Endothelial cell of umbilical vein (primary cell): ENCODE results near the gene ELP6. TPM values are rescaled to one million over a fixed set of nuclear protein-coding genes. Genes with fewer than 3 reads are reported as not detected.

ENCODE experiments used
- BruUV-seq: library from RNA; stranded (reverse); fragments of 400-500 nt; replicated peaks from 2 replicates; lab custom pipeline; 2021; lab: Mats Ljungman, UMichigan
- CTCF ChIA-PET: fragments of 300-600, 350-600 bp; sonication (Branson Sonifier 250); formaldehyde crosslinking; loops from one replicate; lab custom pipeline; 2021; ENCODE audit warnings: antibody characterized with exemption, inconsistent platforms; lab: Charles Lee
- POLR2A ChIA-PET: fragments of 300-600, 350-600 bp; sonication (Branson Sonifier 250); formaldehyde crosslinking; loops from one replicate; lab custom pipeline; 2021; ENCODE audit warnings: antibody characterized with exemption, inconsistent platforms; lab: Charles Lee
- DNase-seq: peaks from one replicate; pipeline ENCODE4 v3.0.0-alpha.2; 2011; ENCODE audit warnings: low read depth, low spot score
- FAIRE-seq: peaks from 2 replicates; lab custom pipeline; 2011; peaks lifted over from hg19 to GRCh38; lab: Jason Lieb, UNC
- H2AFZ ChIP-seq: 2 replicates; pipeline ENCODE4 v1.6.0; 2012; ENCODE audit warnings: low read depth, low read length, control low read depth, inconsistent platforms
- H3K27ac ChIP-seq: 2 replicates; pipeline ENCODE4 v1.5.1; 2011; ENCODE audit warnings: low read depth, mild to moderate bottlenecking, control low read depth, low read length, moderate library complexity; ENCODE audit not compliant: insufficient read depth
- H3K27me3 ChIP-seq, 2 experiments: 2 replicates each; pipeline versions ENCODE4 v1.6.0 to v1.6.1; 2011; ENCODE audit warnings: low read length in 2 of 2, mixed read lengths in 1 of 2; ENCODE audit not compliant: control insufficient read depth in 2 of 2, insufficient read depth in 2 of 2
- H3K36me3 ChIP-seq, 2 experiments: 2 replicates in 1 of 2; 3 replicates in 1 of 2; pipeline ENCODE4 v1.5.1; 2011; ENCODE audit warnings: low read length in 2 of 2, mild to moderate bottlenecking in 1 of 2, moderate library complexity in 1 of 2; ENCODE audit not compliant: control insufficient read depth in 2 of 2, insufficient read depth in 2 of 2; ENCODE audit errors: extremely low read depth in 1 of 2
- H3K4me1 ChIP-seq: 3 replicates; pipeline ENCODE4 v1.5.1; 2011; ENCODE audit warnings: mild to moderate bottlenecking, low read length; ENCODE audit not compliant: control insufficient read depth, insufficient read depth; ENCODE audit errors: extremely low read depth
- H3K4me2 ChIP-seq: 2 replicates; pipeline ENCODE4 v1.6.1; 2011; ENCODE audit warnings: low read length, control low read depth, mixed read lengths; ENCODE audit not compliant: insufficient read depth
- H3K4me3 ChIP-seq, 3 experiments: fragments of 200-600 bp in 1 of 3; sonication (generic), shearing (Covaris generic) in 1 of 3; replicated peaks in 1 of 3; 2 replicates each; pipeline ENCODE4 v1.5.1; 2011 to 2016; ENCODE audit warnings: control low read depth in 3 of 3, low read length in 3 of 3, mild to moderate bottlenecking in 2 of 3, inconsistent platforms in 1 of 3, low read depth in 1 of 3, moderate library complexity in 1 of 3; ENCODE audit not compliant: insufficient read depth in 1 of 3
- H3K79me2 ChIP-seq: 2 replicates; pipeline ENCODE4 v1.6.0; 2012; ENCODE audit warnings: low read length, inconsistent platforms; ENCODE audit not compliant: control insufficient read depth, insufficient read depth
- H3K9ac ChIP-seq: replicated peaks from 2 replicates; pipeline ENCODE3; 2011; ENCODE audit warnings: low read length, control low read depth; ENCODE audit not compliant: insufficient read depth; ENCODE audit errors: extremely low read depth
- H3K9me1 ChIP-seq: replicated peaks from 3 replicates; pipeline ENCODE4 v1.6.0; 2011; ENCODE audit warnings: mild to moderate bottlenecking, low read length; ENCODE audit not compliant: control insufficient read depth, insufficient read depth; ENCODE audit errors: extremely low read depth
- H3K9me3 ChIP-seq: replicated peaks from 2 replicates; pipeline ENCODE4 v1.5.1; 2012; ENCODE audit warnings: low read length, inconsistent platforms; ENCODE audit not compliant: control insufficient read depth, insufficient read depth
- H4K20me1 ChIP-seq: replicated peaks from 2 replicates; pipeline ENCODE3; 2011; ENCODE audit warnings: mild to moderate bottlenecking, low read length; ENCODE audit not compliant: control insufficient read depth, insufficient read depth; ENCODE audit errors: extremely low read depth
- EZH2 ChIP-seq: IDR thresholded peaks from 2 replicates; pipeline ENCODE4 v1.6.1; 2012; ENCODE audit warnings: borderline replicate concordance, low read depth, mild to moderate bottlenecking, moderate library complexity, low read length, inconsistent platforms; ENCODE audit not compliant: severe bottlenecking
- FOS ChIP-seq: IDR thresholded peaks from 2 replicates; pipeline ENCODE4 v1.6.1; 2011; ENCODE audit warnings: mild to moderate bottlenecking, low read length, moderate library complexity, borderline replicate concordance; ENCODE audit not compliant: insufficient read depth
- GATA2 ChIP-seq: IDR thresholded peaks from 2 replicates; pipeline ENCODE4 v1.7.0; 2011; ENCODE audit warnings: low read depth, mild to moderate bottlenecking, moderate library complexity, mixed read lengths, low read length; ENCODE audit not compliant: insufficient read length, insufficient read depth
- JUN ChIP-seq: IDR thresholded peaks from 2 replicates; pipeline ENCODE4 v1.6.1; 2011; ENCODE audit warnings: borderline replicate concordance, low read depth; ENCODE audit not compliant: insufficient read length, insufficient read depth
- MYC ChIP-seq: IDR thresholded peaks from one replicate; pipeline ENCODE4 v1.6.1; 2011; ENCODE audit warnings: mild to moderate bottlenecking, low read depth, low read length
- POLR2A ChIP-seq: IDR thresholded peaks from 2 replicates; pipeline ENCODE4 v1.6.1; 2012; ENCODE audit warnings: low read depth, mild to moderate bottlenecking, control low read depth, low read length
- POLR2AphosphoS5 ChIP-seq: IDR thresholded peaks from 2 replicates; pipeline ENCODE4 v1.6.1; 2012; ENCODE audit warnings: low read depth, mild to moderate bottlenecking, control low read depth, low read length, moderate library complexity; ENCODE audit not compliant: insufficient read depth
- dilution Hi-C: fragments of 300-500 bp; cut with MboI; formaldehyde crosslinking; loops from one replicate; pipeline ENCODE4 v1.15.0; 2019; ENCODE audit warnings: low sequenced_read_pairs; ENCODE audit not compliant: extremely low pct_ligation_motif_present
- intact Hi-C: fragments of 100-400 bp; cut with micrococcal nuclease; formaldehyde crosslinking; loops from one replicate; pipeline ENCODE4 v1.10.0; 2022
- polyA plus RNA-seq, 4 experiments: library from polyadenylated mRNA; depleted of rRNA in 3 of 4; stranded (reverse) in 3 of 4; unstranded in 1 of 4; fragments of >200 nt; gene quantifications; 2 replicates each; pipeline versions ENCODE4 v1.2.1 to v1.2.3, GENCODE V29; 2011 to 2012; ENCODE audit warnings: missing spikeins in 1 of 4
- total RNA-seq: library from RNA; stranded (reverse); gene quantifications from 2 replicates; pipeline ENCODE4 v1.2.3, GENCODE V29; 2021
- TF ChIP-seq, protein P1 (sequence below): IDR thresholded peaks from 2 replicates; pipeline ENCODE4 v1.6.1; 2011; ENCODE audit not compliant: insufficient read depth, insufficient read length
- TF ChIP-seq, protein P2 (sequence below), 2 donors: IDR thresholded peaks; 1 replicate in 1 of 2; 2 replicates in 1 of 2; pipeline ENCODE4 v1.5.1; 2011; ENCODE audit warnings: low read length in 2 of 2, mild to moderate bottlenecking in 2 of 2, moderate library complexity in 2 of 2, control low read depth in 1 of 2, inconsistent platforms in 1 of 2, low read depth in 1 of 2; ENCODE audit not compliant: insufficient read depth in 1 of 2; ENCODE audit errors: extremely low read depth in 1 of 2

ELP6 gene
- total and polyA plus RNA-seq, 2 donors (not counting 3 experiments of a cell fraction or from before 2014, with no cell fraction given), result 48.1 to 91.0 TPM

DNA sequence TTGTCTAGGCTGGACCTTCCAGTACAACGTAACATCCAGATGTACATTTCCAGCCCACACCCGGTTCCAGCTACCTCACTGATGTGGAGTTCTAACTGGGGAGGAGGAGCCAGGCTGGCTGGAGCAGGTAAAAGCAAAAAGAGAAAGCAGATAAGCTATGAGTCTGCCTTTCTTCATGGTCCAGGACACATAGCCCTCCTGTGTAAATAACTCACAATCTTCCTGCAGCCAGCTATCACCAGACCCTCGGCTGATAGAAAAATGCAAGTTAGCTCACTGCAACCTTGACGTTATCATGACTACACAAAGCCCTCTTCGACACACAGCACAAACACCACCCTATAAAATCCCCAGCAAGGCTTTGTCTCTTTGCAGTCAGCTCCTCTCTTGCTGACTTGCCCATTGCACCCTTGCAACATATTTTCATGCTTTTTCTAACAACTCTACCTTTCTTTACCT, 20.5 kb upstream of the ELP6 start:
- no peaks in the 10 kb centered on the region for H3K9me3 ChIP-seq
- H2AFZ ChIP-seq, result no peak overlapping the region
- FAIRE-seq (no peak), DNase-seq (no peak)
- POLR2A ChIA-PET, result no interaction called here
- no peaks in the 10 kb centered on the region for H3K79me2 ChIP-seq
- H3K9ac ChIP-seq, result no peak overlapping the region
- no peak overlapping the region for H3K4me3 ChIP-seq
- intact Hi-C loops, result no loop called here
- no peak for TF ChIP-seq POLR2AphosphoS5
- no peak for TF ChIP-seq GATA2
- TF ChIP-seq FOS, result no peak
- TF ChIP-seq, protein P1, sequence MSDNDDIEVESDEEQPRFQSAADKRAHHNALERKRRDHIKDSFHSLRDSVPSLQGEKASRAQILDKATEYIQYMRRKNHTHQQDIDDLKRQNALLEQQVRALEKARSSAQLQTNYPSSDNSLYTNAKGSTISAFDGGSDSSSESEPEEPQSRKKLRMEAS, result no peak
- TF ChIP-seq MYC, result no peak
- no peak for TF ChIP-seq JUN
- no peak for TF ChIP-seq EZH2
- TF ChIP-seq, protein P2, sequence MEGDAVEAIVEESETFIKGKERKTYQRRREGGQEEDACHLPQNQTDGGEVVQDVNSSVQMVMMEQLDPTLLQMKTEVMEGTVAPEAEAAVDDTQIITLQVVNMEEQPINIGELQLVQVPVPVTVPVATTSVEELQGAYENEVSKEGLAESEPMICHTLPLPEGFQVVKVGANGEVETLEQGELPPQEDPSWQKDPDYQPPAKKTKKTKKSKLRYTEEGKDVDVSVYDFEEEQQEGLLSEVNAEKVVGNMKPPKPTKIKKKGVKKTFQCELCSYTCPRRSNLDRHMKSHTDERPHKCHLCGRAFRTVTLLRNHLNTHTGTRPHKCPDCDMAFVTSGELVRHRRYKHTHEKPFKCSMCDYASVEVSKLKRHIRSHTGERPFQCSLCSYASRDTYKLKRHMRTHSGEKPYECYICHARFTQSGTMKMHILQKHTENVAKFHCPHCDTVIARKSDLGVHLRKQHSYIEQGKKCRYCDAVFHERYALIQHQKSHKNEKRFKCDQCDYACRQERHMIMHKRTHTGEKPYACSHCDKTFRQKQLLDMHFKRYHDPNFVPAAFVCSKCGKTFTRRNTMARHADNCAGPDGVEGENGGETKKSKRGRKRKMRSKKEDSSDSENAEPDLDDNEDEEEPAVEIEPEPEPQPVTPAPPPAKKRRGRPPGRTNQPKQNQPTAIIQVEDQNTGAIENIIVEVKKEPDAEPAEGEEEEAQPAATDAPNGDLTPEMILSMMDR (IDR thresholded peaks at IDR 0.05; ENCODE audit: extremely low read depth in 1 of 2, insufficient read depth in 1 of 2, low read depth in 1 of 2, low read length in 2 of 2), result no peak
- TF ChIP-seq POLR2A, result no peak
- H3K9me1 ChIP-seq, result no peaks in the 10 kb centered on the region
- H3K4me1 ChIP-seq, result no peaks in the 10 kb centered on the region
- no peaks in the 10 kb centered on the region for H4K20me1 ChIP-seq
- BruUV-seq, result no TSS peak
- CTCF ChIA-PET, result interaction anchor here (1.0 to 4.5 kb wide), 5 partner anchors 10 to 90 kb away, joined by 3 to 25 read pairs (median 5); no protein-coding TSS in a partner anchor
- H3K27me3 ChIP-seq, result peaks cover 0 to 4% of the 10 kb centered on the region in 2 experiments
- H3K36me3 ChIP-seq, result no peaks in the 10 kb centered on the region
- no peak overlapping the region for H3K27ac ChIP-seq
- dilution Hi-C loops, result no loop called here
- no peak overlapping the region for H3K4me2 ChIP-seq
